PFSK-1 (cell line): ENCODE measurements around the gene COL25A1.

Experiments used
- POLR2AphosphoS5 ChIP-seq: IDR thresholded peaks from 2 replicates; pipeline ENCODE4 v1.6.1; 2012; ENCODE audit warnings: low read depth, mild to moderate bottlenecking, control low read depth, low read length, moderate library complexity
- SIN3A ChIP-seq: IDR thresholded peaks from 2 replicates; pipeline ENCODE4 v1.6.1; 2012; ENCODE audit warnings: mild to moderate bottlenecking, low read length, moderate library complexity, borderline replicate concordance; ENCODE audit not compliant: insufficient read depth
- TAF1 ChIP-seq: IDR thresholded peaks from 2 replicates; pipeline ENCODE4 v1.6.1; 2012; ENCODE audit warnings: low read length, control low read depth, borderline replicate concordance; ENCODE audit not compliant: insufficient read depth
- TF ChIP-seq, protein P1 (sequence below), 2 experiments: IDR thresholded peaks; 2 replicates each; pipeline versions ENCODE4 v1.6.1 to v1.8.0; 2011 to 2012; ENCODE audit warnings: low read depth in 2 of 2, low read length in 2 of 2, control low read depth in 1 of 2, inconsistent platforms in 1 of 2, mild to moderate bottlenecking in 1 of 2, moderate library complexity in 1 of 2; ENCODE audit not compliant: insufficient read depth in 1 of 2

DNA sequence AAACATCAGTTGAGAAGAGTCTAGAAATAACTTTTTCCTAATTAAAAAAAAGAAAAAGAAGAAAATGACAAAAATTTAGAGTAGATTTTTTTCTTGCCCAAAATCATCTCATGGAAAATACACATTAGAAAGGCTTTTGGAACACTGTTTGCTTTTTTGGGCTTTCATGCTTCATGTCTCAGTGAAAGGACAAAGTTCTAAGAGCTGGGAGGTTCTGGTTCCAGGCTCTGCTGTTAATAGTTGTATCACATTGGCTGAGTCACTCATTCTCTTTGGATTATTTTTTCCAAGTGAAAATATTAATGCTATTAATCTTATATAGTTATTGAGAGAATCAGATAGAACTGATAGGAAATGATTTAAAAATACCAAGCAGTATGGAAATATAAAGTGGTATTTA lies 506.7 kb downstream of the COL25A1 start:
- TF ChIP-seq POLR2AphosphoS5, result no peak
- no peak for TF ChIP-seq SIN3A
- TF ChIP-seq TAF1, result no peak
- TF ChIP-seq, protein P1, sequence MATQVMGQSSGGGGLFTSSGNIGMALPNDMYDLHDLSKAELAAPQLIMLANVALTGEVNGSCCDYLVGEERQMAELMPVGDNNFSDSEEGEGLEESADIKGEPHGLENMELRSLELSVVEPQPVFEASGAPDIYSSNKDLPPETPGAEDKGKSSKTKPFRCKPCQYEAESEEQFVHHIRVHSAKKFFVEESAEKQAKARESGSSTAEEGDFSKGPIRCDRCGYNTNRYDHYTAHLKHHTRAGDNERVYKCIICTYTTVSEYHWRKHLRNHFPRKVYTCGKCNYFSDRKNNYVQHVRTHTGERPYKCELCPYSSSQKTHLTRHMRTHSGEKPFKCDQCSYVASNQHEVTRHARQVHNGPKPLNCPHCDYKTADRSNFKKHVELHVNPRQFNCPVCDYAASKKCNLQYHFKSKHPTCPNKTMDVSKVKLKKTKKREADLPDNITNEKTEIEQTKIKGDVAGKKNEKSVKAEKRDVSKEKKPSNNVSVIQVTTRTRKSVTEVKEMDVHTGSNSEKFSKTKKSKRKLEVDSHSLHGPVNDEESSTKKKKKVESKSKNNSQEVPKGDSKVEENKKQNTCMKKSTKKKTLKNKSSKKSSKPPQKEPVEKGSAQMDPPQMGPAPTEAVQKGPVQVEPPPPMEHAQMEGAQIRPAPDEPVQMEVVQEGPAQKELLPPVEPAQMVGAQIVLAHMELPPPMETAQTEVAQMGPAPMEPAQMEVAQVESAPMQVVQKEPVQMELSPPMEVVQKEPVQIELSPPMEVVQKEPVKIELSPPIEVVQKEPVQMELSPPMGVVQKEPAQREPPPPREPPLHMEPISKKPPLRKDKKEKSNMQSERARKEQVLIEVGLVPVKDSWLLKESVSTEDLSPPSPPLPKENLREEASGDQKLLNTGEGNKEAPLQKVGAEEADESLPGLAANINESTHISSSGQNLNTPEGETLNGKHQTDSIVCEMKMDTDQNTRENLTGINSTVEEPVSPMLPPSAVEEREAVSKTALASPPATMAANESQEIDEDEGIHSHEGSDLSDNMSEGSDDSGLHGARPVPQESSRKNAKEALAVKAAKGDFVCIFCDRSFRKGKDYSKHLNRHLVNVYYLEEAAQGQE (IDR thresholded peaks at IDR 0.05; ENCODE audit: insufficient read depth in 1 of 2, low read depth in 2 of 2, low read length in 2 of 2), result no peak
